Neural progenitor cell (in vitro differentiated cells): ENCODE results near the gene MDGA2.

Source experiments
- CTCF ChIP-seq: fragments of 200-600 bp; sonication (generic); IDR thresholded peaks from 2 replicates; pipeline ENCODE4 v1.5.1; 2017; ENCODE audit warnings: antibody characterized with exemption, mild to moderate bottlenecking
- EZH2 ChIP-seq: fragments of 200-600 bp; sonication (generic); IDR thresholded peaks from 2 replicates; pipeline ENCODE4 v1.6.1; 2017; ENCODE audit warnings: antibody characterized with exemption, mild to moderate bottlenecking, moderate library complexity
- EZH2phosphoT487 ChIP-seq: fragments of 200-600 bp; sonication (generic); IDR thresholded peaks from 2 replicates; pipeline ENCODE4 v1.6.1; 2017; ENCODE audit warnings: antibody characterized with exemption

GRCh38 chr14:47520382-47520781 is 155.0 kb downstream of the MDGA2 start:
- TF ChIP-seq EZH2 (no peak), CTCF (no peak), EZH2phosphoT487 (no peak)
